GM12872 (cell line): ENCODE measurements around the gene CNN2.

Experiments used
- TF ChIP-seq, protein P1 (sequence below): IDR thresholded peaks from 3 replicates; pipeline ENCODE4 v1.5.1; 2011; ENCODE audit warnings: low read depth, mild to moderate bottlenecking, low read length, moderate library complexity; ENCODE audit not compliant: insufficient read depth

Gene CNN2

DNA sequence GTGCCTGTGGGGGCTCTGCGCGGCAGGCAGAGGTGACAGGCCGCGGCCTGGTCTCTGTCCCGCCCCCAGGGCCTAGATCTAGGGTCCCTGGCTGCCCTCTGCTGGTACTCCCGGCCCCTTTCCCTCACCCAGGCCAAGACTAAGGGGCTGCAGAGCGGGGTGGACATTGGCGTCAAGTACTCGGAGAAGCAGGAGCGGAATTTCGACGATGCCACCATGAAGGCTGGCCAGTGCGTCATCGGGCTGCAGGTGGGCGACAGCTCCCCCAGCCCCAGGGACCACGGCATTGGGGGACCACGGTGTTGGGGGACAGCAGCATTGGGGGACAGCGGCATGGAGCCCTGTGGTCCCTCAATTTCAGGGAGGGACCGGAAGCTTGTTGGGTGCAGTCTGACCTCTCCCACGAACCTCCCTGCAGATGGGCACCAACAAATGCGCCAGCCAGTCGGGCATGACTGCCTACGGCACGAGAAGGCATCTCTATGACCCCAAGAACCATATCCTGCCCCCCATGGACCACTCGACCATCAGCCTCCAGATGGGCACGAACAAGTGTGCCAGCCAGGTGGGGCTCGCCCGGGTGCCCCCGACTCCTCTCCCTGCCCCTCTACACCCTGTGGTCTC lies 9.7 kb downstream of the CNN2 start:
- TF ChIP-seq, protein P1, sequence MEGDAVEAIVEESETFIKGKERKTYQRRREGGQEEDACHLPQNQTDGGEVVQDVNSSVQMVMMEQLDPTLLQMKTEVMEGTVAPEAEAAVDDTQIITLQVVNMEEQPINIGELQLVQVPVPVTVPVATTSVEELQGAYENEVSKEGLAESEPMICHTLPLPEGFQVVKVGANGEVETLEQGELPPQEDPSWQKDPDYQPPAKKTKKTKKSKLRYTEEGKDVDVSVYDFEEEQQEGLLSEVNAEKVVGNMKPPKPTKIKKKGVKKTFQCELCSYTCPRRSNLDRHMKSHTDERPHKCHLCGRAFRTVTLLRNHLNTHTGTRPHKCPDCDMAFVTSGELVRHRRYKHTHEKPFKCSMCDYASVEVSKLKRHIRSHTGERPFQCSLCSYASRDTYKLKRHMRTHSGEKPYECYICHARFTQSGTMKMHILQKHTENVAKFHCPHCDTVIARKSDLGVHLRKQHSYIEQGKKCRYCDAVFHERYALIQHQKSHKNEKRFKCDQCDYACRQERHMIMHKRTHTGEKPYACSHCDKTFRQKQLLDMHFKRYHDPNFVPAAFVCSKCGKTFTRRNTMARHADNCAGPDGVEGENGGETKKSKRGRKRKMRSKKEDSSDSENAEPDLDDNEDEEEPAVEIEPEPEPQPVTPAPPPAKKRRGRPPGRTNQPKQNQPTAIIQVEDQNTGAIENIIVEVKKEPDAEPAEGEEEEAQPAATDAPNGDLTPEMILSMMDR, result no peak

DNA sequence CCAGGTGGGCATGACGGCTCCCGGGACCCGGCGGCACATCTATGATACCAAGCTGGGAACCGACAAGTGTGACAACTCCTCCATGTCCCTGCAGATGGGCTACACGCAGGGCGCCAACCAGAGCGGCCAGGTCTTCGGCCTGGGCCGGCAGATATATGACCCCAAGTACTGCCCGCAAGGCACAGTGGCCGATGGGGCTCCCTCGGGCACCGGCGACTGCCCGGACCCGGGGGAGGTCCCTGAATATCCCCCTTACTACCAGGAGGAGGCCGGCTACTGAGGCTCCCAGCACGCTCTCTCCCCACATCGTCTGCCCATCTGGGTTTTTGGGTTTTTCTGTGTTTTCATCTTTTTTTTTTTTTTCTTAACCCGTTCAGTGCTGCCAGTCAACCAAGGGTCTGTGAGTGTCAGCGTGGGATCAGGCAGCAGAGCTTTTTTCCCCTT lies 11.2 kb downstream of the CNN2 start:
- TF ChIP-seq, protein P1, result 0 out of 3 replicates have a peak, but pooled peaks have one; percentile 15

DNA sequence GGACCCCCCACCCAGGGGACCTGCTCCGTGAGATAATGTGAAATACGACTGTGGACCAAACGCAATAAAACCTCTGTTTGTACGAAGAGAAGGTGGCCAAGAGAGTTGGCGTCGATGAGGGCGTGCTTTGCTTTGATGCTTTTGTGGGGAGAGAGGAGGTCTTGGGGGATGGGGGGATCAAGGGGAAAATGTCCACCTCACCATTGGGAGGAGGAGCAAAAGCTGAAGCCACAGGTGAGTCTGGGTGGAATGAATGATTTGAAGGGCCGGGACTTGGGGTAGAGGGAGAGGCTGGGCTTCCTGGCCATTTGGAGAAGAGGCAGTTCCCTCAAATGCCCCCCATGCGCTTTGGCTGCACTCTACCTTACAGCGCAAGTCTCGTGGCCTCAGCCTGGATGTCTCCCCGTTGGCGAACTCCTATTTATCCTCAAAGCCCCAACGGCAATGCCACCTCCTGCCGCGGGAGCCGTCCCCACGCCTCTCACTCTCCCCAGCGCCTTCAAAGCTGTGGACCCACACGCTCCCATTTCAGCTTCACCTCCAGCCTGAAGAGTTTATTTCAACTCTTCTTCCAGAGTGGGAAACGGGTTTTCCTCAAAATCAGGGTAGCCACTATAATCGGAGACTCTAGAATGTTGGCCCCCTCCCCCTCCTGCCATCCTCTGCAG lies 12.7 kb downstream of the CNN2 start:
- TF ChIP-seq, protein P1, result no peak

DNA sequence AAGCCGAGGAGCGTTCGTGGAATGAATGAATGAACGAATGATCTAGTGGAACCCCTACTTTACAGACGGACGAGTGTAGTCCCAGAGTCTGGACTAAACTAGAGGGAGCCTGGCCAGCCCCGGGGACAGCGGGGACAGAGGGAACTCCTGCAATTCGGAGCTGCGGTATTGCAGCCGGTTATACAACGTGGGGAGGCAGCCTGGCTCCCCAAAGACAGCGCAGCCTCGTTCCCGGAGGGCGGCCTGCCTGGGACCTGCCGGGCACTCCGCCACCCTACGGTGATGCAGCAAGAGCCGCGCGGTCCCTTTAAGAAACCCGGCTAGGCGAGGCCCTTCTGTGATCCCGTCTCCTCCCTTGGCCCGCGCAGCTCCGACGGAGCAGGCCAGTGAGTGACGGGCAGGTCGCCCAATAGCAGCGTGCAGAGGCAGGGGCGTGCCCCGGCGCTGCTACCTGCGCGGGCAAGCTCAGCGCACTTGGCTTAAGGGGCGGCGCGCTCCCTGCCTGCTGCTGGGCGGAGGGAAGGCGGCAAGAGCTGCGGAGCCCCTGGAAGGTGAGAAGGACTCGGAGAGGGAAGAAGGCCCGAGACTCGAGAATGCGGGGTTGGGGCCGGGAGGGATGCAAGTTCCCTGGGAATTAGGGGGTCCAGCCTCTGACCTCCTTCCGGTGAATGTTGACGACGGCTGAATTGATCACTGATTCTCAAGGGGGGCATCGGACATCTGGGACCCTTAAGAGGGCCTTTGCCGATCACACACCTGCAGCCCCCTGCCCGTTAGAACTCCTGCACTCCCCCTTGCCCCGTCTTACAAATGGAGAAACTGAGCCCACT lies 13.5 kb downstream of the CNN2 start, which contains the start of gene ABCA7:
TSS of gene ABCA7 (plus strand) at position 462 of the 830 bp plus-strand sequence. CDS start 1,255 bp downstream, outside the sequence.
- TF ChIP-seq, protein P1, result no peak

DNA sequence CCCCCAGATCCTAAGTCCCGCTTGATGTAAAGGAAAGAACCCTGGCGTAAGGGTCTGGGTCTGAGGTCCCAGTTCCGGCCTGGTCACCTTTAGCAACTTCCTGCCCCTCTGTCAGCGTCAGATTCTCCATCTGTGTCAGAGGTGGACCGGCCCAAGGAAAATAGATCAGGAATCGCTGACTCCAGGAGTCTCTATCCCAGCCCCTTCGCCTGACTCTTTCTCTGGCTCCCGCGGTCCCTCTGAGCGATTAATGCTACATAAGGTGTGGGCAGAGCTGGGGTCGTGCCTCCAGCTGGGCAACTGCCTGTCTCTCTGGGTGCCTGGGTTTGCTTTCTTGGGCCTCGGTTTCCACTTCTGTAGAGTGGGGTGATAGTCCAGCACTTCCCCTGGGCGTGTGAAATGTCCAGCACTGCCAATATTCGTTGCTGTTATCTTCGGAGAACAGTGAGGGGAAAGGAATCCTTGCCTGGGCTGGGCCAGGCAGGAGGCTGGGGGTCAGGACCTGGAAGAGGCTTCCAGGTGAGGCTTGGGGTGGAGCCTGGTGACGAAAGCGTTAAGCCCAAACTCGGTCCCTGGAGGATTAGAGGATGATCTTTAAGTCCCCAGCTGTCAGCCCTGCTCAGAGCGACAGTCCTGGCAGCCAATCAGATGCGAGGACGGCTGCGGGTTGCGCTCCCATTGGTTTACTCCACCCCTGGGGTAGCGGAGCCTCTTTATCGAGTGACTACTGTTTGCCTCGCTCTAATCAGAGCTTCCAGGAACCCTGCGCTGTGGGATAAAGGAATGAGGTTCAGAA lies 14.3 kb downstream of the CNN2 start:
- TF ChIP-seq, protein P1, result no peak

DNA sequence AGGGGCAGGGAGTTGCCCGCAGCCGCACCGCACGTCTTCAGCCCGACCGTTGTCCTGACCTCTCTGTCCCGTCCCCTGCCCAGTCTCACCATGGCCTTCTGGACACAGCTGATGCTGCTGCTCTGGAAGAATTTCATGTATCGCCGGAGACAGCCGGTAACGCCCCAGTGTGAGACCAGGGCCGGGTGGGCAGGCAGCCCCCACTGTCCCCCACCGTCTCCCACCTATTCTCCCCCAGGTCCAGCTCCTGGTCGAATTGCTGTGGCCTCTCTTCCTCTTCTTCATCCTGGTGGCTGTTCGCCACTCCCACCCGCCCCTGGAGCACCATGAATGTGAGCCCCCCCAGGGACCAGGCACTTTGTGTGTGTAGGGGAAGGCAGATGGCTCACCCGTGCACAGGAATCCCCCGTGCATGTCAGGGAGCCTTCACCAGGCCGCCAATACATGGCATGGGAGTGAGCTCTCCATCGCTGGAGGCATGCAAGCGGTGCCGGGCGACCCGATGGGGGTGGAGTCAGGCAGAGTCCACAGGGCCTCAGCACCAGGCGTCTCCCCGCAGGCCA lies 14.9 kb downstream of the CNN2 start:
- TF ChIP-seq, protein P1, result no peak
